ENCODE results near the gene VWF. TPM values are rescaled to one million over a fixed set of nuclear protein-coding genes. Genes with fewer than 3 reads are reported as not detected.

VWF gene
- total and polyA plus RNA-seq, 10 of the 15 experiments (the other 5 are each of a cell fraction or from before 2014, with no cell fraction given): 0.08 to 0.23 TPM; not detected in 8

- TF ChIP-seq BCLAF1 (IDR thresholded peaks at IDR 0.05): no peak
- TF ChIP-seq REST (IDR thresholded peaks at IDR 0.05; ENCODE audit: low read depth, low read length): no peak
- no peak for TF ChIP-seq FOXM1 (IDR thresholded peaks at IDR 0.05; ENCODE audit: low read depth, low read length)
Measured at GRCh38 chr12:6076776-6077691, 47.4 kb downstream of the VWF start (continued).

- POLR2A ChIA-PET: no interaction called here
- H3K27ac ChIP-seq (ENCODE audit: control insufficient read depth, insufficient read depth): no peak overlapping the region
- CTCF ChIA-PET: no interaction called here
- FAIRE-seq: no peak
- SMC1A ChIA-PET (ENCODE audit: uncharacterized antibody, unreplicated experiment): no interaction called here
- RAD21 ChIA-PET (ENCODE audit: unreplicated experiment): no interaction called here
- H3K36me3 ChIP-seq (ENCODE audit: control insufficient read depth in 2 of 2, insufficient read depth in 2 of 2, low read length in 1 of 2): no peaks in the 10 kb centered on the region
- peaks cover 13 to 15% of the 10 kb centered on the region in 2 experiments for H3K27me3 ChIP-seq (replicated peaks in 1 of 2; ENCODE audit: control insufficient read depth in 2 of 2, insufficient read depth in 2 of 2, low read length in 1 of 2)
- in situ Hi-C loops (cut with MboI): no loop called here
- no peaks in the 10 kb centered on the region for H3K4me1 ChIP-seq (ENCODE audit: control insufficient read depth, insufficient read depth, low read length)
- no peak overlapping the region for H3K4me3 ChIP-seq
- no peaks in the 10 kb centered on the region for H3K79me2 ChIP-seq (ENCODE audit: control insufficient read depth, insufficient read depth, low read length)
- no peaks in the 10 kb centered on the region for H3K9me3 ChIP-seq (replicated peaks; ENCODE audit: control insufficient read depth, insufficient read depth, low read length)
- H3K9ac ChIP-seq (ENCODE audit: control insufficient read depth, insufficient read depth, low read length): no peak overlapping the region
- ATAC-seq: no peak
- no peaks in the 10 kb centered on the region for H4K20me1 ChIP-seq (ENCODE audit: control insufficient read depth, insufficient read depth)
- no TSS peak for BruUV-seq (replicated peaks)
- DNase-seq (ENCODE audit: low read depth, low spot score): no peak
- no peak overlapping the region for H3K4me2 ChIP-seq (ENCODE audit: control insufficient read depth, insufficient read depth)
- 35% methylated on average over 4 of the region's 4 CpGs for WGBS (ENCODE audit: insufficient coverage, insufficient replicate concordance, low lambda C conversion rate, missing lambda C conversion rate)
- no peak overlapping the region for H2AFZ ChIP-seq (ENCODE audit: control insufficient read depth, low read depth, low read length)
- intact Hi-C loops (cut with micrococcal nuclease; ENCODE audit: unreplicated experiment): no loop called here
- no peak for TF ChIP-seq IRF5 (IDR thresholded peaks at IDR 0.05; ENCODE audit: borderline replicate concordance)
- TF ChIP-seq WRNIP1 (IDR thresholded peaks at IDR 0.05; ENCODE audit: borderline replicate concordance, low read depth, low read length): no peak
- TF ChIP-seq HDAC2 (IDR thresholded peaks at IDR 0.05): no peak
- no peak for TF ChIP-seq IRF3 (IDR thresholded peaks at IDR 0.05)
- TF ChIP-seq MAX (IDR thresholded peaks at IDR 0.05; ENCODE audit: low read depth, low read length): no peak
- TF ChIP-seq ZNF24 (IDR thresholded peaks at IDR 0.05): no peak
- no peak for TF ChIP-seq POU2F2 (IDR thresholded peaks at IDR 0.05; ENCODE audit: borderline replicate concordance, low read depth, low read length)
- no peak for TF ChIP-seq STAT1 (conservative IDR thresholded peaks at IDR 0.05)
Measured at GRCh38 chr12:6076346-6076745, 48.1 kb downstream of the VWF start.
